GM04504 (cell line): Measurements from ENCODE around the gene NUMB.
A peak's percentile ranks its signal among the peaks of the same experiment; 100 is the strongest.

Experiments used
- DNase-seq: peaks from one replicate; pipeline ENCODE4 v3.0.0-alpha.2; 2012; ENCODE audit warnings: low read depth

NUMB gene

GRCh38 chr14:73458183-73458976 lies at the start of gene NUMB:
Gene NUMB (minus strand): TSS chr14:73458546. CDS start chr14:73355751, 102,795 bp downstream.
- peak; percentile 100 for DNase-seq

GRCh38 chr14:73503648-73504047 lies 45.3 kb upstream of the NUMB start:
- no peak for DNase-seq

GRCh38 chr14:73502017-73502619 lies 43.8 kb upstream of the NUMB start:
- no peak for DNase-seq

DNA sequence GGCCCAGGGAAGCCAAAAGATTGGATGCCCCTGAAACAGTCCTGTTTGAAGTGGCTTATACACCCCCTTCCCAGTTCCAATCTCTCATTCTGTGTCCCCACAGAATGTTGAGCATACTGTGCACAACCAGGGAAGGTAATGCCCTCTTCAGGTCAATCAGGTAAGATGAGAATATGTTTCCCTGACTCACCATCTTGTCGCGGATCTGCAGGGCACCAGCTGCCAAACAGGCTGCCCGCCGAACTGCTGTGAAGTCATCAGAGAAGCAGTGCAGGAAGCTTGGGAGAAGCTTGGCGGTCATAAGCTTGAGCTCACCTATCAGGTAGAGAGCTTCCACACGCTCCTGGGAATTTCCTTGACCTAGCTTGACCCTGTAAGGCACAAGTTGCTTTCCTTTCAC lies 42.0 kb upstream of the NUMB start:
- no peak for DNase-seq

GRCh38 chr14:73494593-73494992 lies 36.2 kb upstream of the NUMB start:
- DNase-seq: no peak

- DNase-seq: no peak
Measured at GRCh38 chr14:73492670-73493069, 34.3 kb upstream of the NUMB start.

GRCh38 chr14:73492043-73492552 lies 33.8 kb upstream of the NUMB start:
- no peak for DNase-seq

DNA sequence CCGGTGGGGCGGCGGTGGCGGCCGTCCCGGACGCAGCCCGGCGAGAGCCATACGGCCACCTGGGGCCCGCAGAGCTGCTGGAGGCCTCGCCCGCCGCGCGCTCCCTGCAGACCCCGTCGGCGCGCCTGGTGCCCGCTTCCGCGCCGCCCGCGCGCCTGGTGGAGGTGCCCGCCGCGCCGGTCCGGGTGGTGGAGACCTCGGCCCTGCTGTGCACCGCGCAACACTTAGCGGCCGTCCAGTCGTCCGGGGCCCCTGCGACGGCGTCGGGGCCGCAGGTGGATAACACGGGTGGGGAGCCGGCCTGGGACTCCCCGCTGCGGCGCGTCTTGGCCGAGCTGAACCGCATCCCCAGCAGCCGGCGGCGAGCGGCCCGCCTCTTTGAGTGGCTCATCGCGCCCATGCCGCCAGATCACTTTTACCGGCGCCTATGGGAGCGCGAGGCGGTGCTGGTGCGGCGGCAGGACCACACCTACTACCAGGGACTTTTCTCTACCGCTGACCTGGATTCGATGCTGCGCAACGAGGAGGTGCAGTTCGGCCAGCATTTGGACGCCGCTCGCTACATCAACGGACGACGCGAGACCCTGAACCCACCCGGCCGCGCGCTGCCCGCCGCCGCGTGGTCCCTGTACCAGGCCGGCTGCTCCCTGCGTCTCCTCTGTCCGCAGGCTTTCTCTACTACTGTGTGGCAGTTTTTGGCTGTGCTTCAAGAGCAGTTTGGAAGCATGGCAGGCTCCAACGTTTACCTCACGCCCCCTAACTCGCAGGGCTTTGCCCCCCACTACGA lies 33.1 kb upstream of the NUMB start:
- DNase-seq: no peak

DNA sequence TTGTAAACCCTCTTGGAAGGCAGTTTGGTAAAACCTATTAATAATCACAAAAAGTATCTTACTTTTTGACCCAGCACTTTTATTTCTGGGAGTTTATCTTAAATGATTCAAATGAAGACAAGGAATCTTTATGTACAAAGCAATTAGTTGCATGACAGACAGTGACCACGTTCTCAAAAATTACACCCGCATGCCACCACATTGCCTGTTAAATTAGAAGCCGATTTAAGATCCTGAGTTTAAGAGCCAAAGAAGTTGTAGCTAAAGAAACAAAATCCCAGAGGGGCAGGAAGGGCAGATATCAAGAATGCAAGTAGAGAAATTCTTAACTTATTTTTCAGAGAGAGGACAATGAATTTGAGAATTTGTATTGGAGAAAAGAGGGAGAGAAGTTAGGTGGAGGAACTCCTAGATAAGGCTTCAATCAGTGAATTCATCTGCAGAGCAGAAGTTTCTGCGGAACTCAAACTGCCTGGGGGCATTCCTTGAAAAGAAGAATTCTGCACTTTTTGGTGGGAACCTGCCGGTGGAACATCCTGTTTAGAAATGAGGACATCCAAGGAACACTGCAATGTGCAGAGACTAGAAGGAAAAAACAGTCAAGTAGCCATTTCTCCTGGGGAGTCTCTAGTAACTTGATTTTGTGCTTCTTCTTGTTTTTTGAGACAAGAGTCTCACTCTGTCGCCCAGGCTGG lies 31.3 kb upstream of the NUMB start:
- no peak for DNase-seq

GRCh38 chr14:73478684-73479083 lies 20.3 kb upstream of the NUMB start:
- DNase-seq: no peak

GRCh38 chr14:73477618-73478266 lies 19.4 kb upstream of the NUMB start:
- no peak for DNase-seq

DNA sequence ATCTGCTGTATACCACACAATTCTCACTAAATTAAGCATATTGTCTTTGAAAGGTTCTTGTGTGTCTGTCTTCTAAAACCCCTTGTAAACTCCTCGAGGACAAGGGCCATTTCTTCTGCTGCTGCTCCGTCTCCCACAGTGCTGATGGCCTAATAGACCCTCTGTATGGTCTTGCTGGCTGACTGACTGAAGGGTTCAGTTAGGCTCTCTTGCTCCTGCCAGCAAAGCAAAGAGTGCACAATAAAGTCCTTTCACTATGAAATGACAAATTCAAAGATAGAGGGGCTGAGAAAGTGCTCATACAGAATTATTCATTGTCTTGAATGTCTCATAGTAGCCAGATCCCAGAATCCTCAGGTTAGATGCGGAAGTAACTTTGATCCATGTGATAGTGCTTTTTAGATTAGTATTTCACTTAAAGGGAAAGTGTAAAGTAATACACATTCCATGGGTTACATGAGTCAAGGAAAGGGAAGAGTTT lies 18.1 kb upstream of the NUMB start:
- DNase-seq: no peak

DNA sequence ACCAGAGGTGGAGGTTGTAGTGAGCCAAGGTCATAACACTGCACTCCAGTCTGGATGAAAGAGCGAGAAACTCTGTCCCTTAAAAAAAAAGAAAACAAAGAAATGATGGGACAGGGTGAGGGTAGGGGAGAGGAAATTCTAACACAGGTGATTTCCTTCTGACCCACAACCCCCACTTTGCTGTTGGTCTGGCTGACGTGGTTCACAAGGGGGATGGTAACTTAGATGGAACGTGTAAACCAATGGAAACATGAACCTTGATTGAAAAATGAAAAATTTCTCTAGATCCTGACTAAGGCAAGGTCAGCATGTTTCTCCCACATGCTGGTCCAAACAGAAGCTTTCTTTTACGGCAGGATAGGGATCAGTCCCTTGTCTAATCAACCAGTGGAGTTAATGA lies 16.6 kb upstream of the NUMB start:
- DNase-seq: no peak

DNA sequence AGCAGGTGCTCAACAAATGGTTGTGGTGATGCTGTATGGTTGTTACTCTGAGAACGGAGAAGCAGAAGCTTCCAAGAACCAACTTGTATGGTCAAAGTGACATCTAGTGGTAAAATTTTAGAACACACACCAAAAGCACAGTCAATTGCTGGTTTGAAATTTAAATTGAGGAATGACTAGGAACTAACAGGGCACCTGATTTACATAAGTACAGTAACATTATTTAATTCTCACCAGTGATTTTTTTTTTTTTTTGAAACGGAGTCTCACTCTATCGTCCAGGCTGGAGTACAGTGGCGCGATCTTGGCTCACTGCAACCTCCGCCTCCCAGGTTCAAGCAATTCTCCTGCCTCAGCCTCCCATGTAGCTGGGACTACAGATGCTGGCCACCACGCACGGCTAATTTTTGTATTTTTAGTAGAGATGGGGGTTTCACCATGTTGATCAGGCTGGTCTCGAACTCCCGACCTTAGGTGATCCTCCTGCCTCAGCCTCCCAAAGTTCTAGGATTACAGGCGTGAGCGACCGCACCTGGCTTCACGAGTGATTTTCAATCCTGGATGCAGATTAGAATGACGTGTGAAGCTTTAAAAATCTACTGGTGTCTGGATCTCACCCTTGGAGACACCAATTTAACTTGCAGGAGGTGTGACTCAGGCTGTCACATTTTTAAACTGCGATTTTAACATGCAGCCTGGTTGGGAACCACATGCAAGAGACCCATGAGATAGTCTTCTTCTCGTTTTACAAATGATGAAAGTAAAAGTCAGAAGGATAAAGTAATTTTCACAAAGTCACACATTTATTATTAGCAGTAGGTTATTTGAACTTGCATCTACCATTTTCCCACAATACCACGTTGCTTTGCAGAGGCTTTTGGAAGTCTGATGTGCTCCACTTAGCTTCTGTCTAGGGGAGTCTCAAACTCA lies 14.1 kb upstream of the NUMB start:
- DNase-seq: no peak

GRCh38 chr14:73471582-73472184 lies 13.3 kb upstream of the NUMB start:
- no peak for DNase-seq

- DNase-seq: no peak
Measured at GRCh38 chr14:73468828-73469375, 10.6 kb upstream of the NUMB start.

DNA sequence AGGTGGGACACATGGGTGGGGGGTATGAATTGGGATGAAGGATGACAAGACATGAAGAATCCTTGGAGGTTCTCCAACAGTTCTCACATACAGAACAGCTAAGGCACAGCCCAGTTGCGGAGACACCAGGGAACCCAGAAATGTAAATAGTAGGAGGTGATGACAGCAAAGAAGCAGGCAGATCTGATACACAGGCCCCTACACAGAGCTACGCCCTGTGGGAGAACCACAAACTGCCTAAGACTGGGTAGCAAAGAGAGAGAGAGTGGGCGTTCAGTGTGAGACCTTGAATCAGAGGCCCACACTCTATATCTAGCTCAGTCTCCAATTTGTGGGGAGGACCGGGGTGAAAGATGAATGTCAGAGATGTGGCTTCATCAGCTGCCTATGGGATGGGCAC lies 9.5 kb upstream of the NUMB start:
- DNase-seq: no peak

GRCh38 chr14:73467377-73467776 lies 9.0 kb upstream of the NUMB start:
- no peak for DNase-seq

- no peak for DNase-seq
Measured at GRCh38 chr14:73466861-73467260, 8.5 kb upstream of the NUMB start.
